ENCODE measurements around the gene RAB5IF.

DNA sequence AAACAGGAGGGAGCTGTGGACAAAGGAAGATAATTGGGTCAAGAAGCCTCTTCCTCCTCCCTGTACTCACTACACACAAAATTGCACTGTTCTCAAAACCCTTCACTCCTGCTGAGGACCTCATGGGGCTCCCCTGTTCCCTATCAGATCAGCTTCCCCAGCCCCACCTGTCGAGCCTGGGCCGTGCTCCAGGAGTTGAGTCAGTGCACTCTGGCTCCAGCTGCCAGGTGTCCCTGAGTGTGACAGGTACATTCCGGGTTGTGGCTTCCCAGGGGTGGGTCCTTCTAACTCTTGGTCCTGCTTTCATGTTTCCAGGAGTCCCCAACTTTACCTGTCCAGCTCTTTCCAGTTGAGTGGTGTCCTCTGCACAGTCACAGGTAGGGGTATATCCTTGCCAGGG is 8.4 kb downstream of the RAB5IF start:
- TF ChIP-seq POLR2A (IDR thresholded peaks at IDR 0.05) (no peak), POLR2AphosphoS5 (IDR thresholded peaks at IDR 0.05; ENCODE audit: insufficient read depth in 1 of 2, low read depth in 1 of 2) (no peak)
- TF ChIP-seq, protein P1, sequence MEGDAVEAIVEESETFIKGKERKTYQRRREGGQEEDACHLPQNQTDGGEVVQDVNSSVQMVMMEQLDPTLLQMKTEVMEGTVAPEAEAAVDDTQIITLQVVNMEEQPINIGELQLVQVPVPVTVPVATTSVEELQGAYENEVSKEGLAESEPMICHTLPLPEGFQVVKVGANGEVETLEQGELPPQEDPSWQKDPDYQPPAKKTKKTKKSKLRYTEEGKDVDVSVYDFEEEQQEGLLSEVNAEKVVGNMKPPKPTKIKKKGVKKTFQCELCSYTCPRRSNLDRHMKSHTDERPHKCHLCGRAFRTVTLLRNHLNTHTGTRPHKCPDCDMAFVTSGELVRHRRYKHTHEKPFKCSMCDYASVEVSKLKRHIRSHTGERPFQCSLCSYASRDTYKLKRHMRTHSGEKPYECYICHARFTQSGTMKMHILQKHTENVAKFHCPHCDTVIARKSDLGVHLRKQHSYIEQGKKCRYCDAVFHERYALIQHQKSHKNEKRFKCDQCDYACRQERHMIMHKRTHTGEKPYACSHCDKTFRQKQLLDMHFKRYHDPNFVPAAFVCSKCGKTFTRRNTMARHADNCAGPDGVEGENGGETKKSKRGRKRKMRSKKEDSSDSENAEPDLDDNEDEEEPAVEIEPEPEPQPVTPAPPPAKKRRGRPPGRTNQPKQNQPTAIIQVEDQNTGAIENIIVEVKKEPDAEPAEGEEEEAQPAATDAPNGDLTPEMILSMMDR (IDR thresholded peaks at IDR 0.05) = no peak

All from vagina (tissue), 2 donors.